Effector CD4-positive, alpha-beta T cell (primary cell): ENCODE data around the gene CREB3L4.
"Not testable (repeated sequence)": the region's sequence is repeated elsewhere in the genome, so short reads cannot be mapped to it uniquely, and the experiment has no call there.

Experiments used
- DNase-seq: peaks from one replicate; pipeline ENCODE4 v3.0.0-alpha.2; 2020

CREB3L4 gene

DNA sequence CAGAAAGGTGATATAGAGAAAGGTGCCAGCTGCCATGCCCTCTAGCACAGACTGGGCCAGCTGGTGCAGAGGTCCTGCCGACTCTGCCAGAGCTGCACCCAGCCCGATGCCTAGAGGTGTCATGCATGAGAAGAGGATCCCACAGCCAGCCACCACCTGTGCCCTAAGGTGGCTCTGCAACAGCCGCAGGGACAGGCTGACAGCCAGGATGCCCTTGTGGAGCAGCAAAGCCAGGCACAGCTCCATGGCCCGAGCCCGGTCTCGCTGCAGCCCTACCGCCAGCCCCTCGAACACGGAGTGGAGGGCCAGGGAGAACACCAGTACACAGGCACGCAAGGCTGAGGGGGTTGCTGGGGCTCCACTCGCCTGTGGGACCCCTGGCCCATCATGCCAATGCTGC is 7.5 kb upstream of the CREB3L4 start:
- no peak for DNase-seq

DNA sequence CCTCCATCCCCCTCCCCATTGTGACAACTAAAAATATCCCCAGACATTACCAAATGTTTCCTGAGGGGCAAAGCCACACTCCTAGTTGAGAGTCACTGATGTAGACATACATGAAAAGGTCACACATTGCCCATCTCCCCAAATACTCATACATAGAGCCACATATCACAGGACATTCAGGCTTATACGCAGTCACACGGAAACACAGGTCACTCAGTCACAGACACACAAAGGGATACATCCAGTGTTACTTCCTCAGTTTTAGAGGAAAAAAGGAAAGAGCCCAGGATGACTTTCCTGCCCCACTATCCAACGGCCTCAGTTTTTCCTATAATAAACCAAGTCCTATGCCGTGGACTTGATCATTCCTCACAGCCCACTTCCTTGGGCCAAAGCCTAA is 6.3 kb upstream of the CREB3L4 start:
- DNase-seq = no peak

DNA sequence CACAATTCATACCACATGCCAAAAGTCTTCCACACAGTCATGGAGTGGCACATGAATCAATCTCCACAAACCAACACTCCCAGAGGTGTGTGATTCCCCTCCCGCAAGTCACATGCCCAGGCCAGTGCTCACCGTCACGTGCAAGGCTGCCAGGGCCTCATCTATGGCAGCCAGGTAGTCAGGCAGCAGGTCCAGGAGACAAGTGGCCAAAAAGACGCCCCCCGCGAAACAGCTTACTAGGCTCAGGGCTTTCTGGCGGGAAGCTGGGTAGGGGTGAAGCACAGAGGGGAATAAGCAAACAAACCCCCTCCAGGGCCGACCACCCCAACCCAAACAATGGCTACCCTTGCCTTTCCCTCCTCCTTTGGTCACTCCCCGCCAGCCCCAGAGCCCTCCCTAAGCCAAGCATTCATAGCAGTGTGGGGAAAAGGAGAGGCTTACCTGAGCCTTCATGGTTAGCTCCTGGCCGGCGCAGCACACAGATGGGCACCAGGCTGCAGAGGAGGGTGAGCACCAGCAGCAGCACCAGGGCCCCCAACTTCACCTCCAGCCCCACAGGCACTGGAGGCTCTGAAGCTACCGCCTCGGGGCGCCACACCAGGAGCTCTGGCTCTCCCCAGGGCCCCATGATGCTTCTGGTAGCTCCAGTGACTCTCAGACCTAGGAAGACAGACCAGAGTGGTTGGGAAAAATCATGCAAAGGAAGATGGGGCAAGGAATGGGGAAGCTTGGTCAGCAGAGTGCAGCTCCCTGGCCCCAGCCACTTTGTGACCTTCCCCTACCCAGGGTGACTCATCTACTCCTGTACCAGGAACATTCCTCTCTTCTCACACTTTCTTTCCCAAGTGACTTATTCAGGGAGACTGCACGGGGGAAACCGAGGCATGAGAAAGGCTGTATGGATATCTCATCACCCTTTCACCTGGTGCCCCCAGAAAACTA is 5.3 kb upstream of the CREB3L4 start:
- no peak for DNase-seq

DNA sequence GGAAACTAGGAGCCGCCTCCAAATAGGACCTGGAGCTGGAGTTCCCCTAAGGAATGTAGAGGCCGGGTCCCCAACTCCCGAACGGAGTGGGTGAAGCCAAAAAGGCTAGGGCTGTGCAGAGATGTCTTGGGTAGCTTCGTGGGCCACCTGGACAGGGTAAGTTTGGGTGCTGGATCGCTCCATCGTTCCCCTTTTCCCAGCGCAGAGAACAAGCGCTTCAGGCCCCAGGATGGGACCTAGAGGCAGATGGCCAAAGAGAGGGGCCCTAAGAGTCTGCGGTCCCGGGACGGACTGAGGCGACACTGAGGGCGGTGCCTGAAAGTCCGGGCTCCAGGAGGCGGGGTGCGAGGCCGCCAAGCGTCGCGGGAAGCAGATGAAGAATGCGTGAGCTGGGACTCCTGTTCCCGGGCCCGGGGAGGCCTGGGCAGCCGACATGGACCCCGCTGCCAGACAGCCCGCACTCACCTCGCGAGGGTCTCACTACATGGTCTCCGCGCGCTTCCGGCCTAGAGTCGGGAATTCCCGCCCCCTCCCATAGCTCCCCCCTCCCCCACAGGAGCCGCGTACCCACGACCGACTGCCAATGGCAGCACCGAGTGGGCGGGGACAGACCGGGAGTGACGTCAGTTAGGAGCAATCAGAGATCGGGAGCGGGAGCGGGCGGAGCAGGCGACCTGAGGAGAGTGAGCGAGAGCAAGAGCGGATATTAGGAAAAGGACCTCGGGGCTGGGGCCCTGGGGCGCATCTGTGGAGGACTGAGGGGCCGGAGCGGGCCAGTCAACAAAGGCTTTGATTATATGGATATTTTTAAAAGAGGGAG is 4.5 kb upstream of the CREB3L4 start, which contains the start of gene SLC39A1:
Gene SLC39A1, minus strand, starts transcription at position 508 of the 820 bp plus-strand sequence. CDS start 822 bp downstream, outside the sequence.
- DNase-seq = peak; percentile 95

DNA sequence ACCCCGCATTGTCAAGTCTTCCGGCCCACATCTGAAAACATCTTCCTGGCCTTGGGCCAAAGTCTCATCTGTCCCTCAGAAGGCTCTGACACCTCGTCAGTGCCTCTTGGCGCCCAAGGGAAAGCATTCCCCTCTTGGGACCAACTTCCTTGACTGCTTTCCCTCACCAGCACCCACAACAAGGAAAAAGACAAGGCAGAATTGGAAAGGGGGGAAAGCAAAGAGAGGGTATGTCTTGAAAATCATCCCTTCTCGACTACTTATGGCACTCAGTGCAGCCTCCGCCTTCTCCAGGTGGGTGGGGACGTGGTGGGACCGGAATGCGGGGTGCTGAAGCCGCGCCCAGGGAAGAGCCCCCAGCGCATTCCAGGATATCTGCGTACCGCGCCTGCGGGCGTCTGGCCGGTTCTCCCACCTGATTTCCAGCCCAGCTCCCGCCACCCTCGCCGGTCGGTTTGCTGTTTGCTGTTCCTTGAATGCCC is 3.8 kb upstream of the CREB3L4 start:
- no peak for DNase-seq

DNA sequence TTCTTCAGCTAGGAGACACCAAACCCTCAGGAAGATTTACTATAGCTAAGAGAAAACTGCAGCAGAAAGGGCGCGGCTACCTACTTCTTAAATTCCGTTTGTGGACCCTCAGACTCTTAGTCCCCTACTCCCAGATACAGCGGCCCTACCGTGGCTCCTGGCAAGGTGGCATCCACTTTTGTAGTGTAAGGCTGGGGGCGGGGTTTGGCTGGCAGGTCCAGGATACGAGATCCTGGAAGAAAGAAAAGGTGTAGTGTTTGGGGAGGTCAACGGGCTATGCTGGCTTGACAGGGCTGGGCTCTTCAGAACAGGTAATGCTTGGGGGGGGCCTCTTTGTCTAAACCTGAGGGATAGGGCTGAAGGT is 280 bp downstream of the CREB3L4 start:
- no peak for DNase-seq

DNA sequence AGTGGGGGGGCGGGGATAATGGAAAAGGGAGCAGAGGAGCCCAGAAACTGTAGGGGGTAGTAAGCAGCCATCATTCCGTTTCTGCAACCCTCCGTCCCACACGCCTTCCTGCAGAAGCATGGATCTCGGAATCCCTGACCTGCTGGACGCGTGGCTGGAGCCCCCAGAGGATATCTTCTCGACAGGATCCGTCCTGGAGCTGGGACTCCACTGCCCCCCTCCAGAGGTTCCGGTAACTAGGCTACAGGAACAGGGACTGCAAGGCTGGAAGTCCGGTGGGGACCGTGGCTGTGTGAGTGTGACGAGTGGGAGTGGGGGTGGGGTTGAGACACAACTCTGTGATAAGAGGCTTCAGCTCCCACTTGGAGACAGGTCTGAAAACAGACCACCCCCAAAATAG is 706 bp downstream of the CREB3L4 start:
- no peak for DNase-seq

DNA sequence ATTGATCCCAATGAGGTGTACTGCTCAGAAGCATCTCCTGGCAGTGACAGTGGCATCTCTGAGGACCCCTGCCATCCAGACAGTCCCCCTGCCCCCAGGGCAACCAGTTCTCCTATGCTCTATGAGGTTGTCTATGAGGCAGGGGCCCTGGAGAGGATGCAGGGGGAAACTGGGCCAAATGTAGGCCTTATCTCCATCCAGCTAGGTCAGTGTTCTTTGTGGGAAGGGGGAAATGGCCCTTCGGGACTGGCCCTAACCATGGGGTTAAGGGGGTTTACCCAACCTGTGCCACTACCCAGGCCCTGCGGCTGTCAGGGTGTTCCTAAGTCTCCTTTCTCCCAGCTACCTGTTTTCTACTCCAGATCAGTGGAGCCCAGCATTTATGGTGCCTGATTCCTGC is 1.3 kb downstream of the CREB3L4 start:
- no peak for DNase-seq

DNA sequence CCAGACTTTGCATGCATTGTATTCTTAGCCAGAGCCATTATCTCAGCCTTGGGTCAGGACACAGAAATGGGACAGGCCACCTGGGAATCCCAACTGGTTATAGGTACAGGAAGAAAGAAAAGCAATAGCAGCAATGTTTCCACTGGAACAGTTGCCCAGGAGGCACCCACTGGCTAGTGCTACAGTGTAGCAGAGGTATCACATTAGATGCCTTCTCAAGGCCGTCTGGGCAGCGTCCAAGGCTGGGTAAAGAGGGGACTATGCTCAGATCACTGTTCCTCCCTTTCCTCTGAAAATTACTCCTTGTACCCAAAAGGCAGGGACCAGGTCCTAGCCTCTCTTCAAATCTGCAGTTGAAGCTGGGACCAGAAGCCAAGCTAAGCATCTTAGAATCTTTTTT is 2.6 kb downstream of the CREB3L4 start:
- no peak for DNase-seq

DNA sequence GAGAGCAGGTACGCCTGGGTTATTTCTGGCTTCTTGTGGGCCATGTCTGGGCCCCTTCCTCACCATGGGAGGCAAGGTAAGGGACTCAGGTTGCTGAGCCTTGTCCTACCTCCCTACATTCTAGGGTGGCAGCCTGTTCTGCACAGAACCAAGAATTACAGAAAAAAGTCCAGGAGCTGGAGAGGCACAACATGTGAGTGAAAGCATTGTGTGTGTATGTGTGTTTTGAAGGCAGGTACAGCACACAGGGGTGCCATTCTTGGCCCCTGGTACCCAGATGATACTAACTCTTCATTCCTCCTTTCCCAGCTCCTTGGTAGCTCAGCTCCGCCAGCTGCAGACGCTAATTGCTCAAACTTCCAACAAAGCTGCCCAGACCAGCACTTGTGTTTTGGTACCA is 5.4 kb downstream of the CREB3L4 start:
- no peak for DNase-seq

DNA sequence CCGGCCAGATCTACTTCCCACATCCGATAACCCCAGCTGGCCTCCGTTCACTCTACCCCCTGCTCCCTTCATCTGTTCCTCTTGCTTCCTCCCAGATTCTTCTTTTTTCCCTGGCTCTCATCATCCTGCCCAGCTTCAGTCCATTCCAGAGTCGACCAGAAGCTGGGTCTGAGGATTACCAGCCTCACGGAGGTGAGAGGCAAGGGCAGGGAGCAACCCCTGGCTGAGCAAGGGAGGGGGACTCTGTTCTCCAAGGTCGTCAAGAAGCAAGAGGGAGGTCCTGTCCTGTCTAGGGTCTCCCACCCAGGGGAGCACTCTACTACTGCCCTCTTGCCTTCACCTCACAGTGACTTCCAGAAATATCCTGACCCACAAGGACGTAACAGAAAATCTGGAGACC is 5.8 kb downstream of the CREB3L4 start:
- no peak for DNase-seq

DNA sequence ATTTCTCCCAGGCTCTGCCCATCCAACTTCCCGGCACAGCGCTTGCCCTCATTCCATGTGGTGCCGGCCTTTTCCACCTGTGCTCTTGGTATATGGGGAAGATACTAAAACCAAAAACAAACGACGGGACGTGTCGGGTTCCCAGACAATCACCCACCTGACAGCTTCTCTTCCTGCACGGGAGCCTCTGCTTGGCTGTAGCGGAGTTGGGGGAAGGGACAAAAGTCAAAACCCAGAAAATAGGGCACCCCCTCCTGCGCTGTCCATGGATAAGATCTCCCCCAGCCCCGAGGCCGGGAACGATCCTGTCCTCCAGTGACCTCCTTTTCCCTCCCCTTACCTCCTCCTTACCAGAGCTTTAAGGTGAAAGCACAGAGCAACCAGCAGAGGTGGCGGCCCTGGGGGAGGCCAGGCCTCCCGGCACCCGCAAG is 9.1 kb downstream of the CREB3L4 start:
- DNase-seq = no peak

DNA sequence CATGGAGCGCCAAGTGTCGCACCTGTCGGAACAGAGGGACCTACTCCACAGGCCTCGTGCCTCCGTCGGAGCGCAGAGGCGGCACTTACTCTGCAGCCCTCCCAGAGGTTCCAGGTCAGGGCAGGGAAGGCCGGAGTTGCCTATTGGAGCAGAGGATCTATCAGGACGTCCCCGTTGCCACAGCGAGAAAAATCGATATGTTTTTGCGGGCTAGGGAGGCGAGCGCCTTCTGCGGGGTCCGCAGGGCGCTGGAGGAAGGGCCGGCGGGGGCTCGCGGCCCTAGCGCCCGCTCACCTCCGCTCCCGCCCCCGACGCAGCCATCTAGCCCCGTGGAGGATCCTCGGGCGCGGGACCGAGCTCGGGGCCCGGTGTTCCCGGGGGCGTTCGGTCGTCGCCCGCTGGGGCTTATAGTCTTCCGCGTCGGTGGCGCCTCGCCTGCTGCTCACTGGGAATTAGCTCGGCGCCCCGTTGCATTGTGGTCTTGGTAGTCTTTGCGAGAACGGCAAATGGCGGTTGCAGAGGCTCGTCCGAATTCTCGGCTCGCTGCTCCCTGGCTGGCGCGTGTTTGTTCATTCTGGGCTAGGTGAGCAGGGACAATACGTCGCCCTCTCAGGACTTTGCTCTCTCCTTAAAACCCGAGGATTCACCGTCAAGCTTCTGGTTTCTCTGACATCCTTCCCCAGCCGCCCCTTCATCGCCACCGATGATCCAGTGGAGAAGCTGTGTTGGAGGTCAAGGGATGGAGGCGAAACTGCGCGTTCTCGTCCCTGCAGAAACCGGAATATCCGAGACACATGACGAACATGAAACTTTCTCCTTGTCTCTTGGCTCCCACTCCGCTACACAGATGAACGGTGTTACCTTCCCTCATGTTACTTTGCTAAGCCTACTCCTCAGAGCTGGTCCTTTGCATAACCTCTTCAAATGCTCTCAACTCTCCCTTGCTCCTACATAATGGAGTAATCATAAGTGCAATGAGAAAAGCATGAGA is 9.8 kb downstream of the CREB3L4 start, which contains the start of gene JTB:
Gene JTB, minus strand, starts transcription at position 425 of the 991 bp plus-strand sequence. Its CDS starts 422 bp downstream, at position 3.
- peak; percentile 86 for DNase-seq

DNA sequence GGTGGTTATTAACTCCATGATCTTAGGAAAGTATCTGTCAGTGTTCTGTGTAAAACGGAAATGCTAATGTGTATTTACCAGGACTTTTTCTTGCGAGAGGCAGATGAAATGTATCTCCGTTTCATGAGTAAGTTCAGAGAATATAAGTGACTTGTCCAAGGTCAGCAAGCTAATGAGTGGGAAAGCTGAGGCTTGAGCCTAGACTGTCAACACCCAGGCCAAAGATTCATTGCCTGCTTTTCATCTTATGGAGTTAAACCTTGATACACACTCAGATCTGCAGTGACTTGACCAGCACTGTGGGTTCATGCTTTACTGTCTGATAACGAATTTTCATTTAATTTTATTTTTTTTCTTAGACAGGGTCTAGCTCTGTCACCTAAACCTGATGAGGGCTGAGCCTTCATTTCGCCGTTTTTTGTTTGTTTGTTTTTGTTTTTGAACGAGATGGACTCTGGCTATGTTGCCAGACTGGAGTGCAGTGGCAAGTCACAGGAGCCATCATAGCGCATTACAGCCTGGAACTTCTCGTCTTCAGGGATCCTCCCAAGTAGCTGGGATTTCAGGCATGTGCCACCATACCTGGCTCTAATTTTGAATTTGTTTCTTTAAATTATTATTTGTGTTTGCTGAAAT is 10.7 kb downstream of the CREB3L4 start:
- DNase-seq = no peak

DNA sequence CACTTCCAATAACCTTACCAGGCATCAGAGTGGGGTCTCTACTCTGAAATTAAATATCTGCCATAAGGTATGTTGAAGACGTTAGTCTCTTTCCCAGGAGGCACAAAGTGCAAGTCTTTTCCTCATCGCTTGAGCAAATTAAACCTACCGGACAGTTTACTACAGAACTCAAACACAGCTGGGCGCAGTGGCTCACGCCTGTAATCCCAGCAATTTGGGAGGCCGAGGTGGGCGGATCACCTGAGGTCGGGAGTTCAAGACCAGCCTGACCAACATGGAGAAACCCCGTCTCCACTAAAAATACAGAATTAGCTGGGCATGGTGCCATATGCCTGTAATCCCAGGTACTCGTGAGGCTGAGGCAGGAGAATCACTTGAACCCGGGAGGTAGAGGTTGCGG is 11.4 kb downstream of the CREB3L4 start:
- not testable (repeated sequence) for DNase-seq

DNA sequence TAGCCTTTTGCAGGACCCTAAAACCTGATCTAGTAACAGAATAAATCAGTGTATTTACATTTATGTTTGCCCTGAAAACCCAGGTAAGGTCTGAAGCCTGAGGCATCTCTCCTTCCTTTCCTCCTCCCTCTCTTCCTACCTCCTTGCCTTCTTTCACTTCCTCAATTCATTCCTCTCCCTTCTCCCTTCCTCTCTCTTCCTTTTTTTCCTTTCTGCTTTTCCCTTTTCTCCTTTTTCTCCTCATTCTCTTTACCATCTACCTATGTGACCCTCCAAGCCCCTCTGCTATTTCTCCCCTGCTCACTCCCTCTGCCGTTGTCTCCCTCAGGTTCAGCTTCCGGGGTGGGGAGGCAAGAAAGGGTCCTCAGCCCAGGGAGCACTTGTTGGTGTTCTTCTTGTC is 14.0 kb downstream of the CREB3L4 start:
- not testable (repeated sequence) for DNase-seq

DNA sequence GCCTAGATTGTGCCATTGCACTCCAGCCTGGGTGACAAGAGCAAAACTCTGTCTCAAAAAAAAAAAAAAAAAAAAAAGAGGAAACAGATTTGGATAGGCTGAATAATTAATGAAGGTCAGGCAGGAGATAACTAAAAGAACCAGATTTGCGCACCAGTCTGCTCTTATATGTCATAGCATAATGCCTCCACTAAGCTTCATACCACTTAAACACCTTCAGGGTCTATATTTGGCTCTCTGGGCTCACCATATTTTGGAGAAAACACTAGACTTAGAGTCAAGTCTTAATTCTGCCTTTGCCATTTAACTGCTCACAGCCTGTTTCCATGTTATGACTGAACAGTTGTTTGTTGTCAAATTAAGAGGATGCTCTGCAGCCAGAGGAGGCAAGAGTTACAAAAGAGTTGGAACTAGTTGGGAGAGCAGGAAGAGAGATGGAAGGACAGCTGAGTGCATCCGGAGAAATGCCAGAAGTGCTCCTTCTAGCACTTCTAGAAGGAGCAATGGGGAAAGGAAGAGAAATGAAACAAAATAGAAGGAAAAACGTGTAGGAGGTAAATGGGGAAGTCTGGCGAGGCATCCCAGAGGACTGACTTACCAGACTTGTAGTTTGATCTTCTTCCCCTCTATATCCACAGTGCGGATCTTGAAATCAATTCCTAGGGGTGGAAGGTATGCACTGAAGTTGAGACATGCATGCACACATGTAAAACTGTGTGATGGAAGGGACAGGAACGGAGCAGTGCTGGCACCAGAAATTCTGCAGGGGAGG is 16.6 kb downstream of the CREB3L4 start:
- no peak for DNase-seq

DNA sequence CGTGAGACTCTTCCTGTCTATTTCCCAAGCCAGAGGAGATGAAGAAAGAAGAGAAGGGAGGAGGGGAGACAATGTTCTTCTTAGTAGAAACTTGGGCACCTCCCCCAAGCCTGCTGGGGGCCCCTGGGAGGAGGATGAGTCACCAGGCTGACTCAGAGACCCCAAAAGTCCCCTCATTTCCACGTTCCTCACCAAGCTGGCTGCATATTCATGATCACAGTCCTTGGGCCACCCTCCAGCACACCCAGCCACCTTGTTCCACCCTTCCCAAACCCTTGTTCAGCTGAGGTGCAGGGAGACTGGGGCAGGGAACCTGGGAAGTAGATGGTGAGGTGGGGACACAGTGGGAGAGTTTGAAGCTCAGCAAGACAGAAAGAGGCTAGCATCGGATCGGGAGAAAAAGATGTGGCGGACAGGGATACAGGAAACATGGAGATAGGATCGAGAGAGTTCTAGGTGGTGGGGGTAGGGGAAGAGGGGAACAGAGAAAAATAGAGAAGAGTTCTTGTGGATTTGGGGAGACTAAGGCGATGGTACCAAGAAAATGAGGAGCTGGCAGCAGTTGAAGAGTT is 17.7 kb downstream of the CREB3L4 start:
- DNase-seq = no peak

DNA sequence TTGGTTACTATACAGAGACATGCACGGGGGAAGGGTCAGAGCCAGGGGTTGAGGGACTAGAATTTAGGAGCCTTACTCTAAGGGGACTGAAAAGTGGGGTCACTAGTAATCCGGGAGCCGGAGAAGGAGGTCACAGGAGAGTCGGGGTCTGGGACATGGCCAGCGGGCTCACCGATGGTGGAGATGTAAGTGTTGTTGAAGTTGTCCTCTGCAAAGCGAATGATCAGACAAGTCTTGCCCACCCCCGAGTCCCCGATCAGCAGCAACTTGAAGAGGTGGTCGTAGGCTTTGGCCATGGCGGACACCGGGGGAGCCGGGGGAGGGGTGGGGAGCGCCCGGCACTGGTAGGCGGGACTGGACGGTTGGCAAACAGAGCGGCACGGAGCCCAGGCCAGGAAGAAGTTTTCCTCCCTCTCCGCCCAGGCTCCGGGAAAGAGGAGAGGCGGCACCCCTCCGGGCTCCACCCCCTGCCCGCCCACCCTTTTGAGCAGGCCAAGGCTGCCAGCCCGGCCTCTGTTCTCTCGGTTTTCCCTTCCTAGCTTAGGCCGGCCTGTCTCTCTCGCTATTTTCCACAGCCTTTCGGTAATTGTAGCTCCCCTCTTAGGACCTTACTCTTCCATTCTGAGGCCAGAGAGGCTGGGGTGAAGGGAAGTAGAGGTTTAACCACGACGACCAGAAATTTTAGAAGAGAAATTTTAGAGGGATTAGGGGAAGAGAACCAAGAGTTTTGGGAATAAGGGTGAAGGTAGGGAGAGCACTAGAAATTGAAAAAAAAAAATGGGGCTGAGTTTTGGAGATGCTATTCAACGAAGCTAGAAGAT is 18.4 kb downstream of the CREB3L4 start, which contains the start of gene RAB13:
Gene RAB13, minus strand, starts transcription at position 399 of the 821 bp plus-strand sequence. Its CDS starts 103 bp downstream, at position 296.
- DNase-seq = no peak
